ENCODE measurements around the gene PRR5L.
A peak's percentile ranks its signal among the peaks of the same experiment; 100 is the strongest.

Gene PRR5L

DNA sequence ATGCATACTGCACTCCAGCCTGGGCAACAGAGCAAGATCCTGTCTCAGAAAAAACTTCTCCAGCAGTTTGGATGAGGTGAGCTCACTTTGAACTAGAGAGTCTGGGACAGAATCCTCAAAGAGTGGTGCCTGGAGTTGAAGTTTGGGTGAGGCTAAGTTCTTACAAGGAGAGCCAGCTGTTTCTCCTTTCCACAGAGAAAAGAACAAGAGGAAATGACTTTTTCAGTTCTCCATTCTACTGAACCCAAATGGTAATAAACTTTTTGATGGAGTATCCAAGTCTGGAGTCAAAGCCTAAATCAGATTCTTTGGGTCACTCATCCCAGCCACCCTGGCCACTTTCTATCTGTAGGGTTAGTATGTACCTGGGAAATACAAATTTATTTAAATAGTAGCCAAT, 111.3 kb downstream of the PRR5L start:
- DNase-seq, result no peak

GRCh38 chr11:36408498-36409136, 112.5 kb downstream of the PRR5L start:
- peak; percentile 25 for DNase-seq

GRCh38 chr11:36409152-36409816, 113.2 kb downstream of the PRR5L start:
- no peak for DNase-seq

GRCh38 chr11:36411202-36411640, 115.1 kb downstream of the PRR5L start:
- DNase-seq, result no peak

DNA sequence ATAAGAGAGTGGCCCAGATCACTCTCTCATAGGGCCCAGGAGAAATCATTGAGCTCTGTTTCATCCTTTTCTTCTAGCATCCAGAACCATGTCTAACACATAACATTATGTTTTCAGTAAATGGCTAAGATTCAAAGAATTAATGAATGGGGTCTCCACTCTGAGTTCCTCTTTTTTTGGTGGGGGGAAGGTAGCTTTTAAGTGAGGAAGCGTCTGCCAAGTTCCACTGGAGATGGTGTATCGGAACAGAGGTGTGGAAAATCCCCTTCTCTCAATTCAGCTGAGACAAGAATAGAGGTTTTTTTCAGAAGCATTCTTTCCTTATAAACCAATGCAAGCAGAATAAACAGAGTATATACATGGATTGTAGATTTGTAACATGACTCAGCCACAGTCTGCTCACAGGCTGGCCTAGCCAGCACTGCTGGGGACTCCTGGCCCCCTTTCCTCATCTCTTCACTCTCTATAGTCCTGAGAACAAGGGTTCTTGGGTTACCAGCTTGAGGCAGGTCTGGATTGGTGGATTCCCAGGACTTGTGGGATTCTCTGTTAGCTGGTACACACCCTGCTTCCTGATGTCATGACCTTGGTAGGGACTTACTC, 116.8 kb downstream of the PRR5L start:
- no peak for DNase-seq

DNA sequence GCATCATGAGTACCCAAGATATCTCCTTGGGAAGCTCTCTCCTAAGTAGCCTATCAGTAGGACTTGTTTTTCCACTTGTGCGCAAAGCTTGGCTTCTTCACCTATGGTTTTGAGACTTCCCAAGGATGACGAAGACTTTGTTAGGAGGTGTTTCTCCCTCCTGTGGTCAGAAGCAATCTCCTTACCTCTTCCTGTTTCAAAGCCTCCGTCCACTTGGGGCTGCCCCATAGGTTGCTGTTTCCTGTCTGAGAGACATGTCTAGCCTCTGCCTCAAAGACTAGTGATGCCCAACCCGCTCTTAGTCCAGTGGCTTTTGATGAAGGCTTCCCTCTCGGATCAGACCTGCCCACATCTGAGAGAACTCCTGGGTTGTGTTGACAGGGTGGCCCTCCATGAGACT, 121.1 kb downstream of the PRR5L start:
- no peak for DNase-seq

DNA sequence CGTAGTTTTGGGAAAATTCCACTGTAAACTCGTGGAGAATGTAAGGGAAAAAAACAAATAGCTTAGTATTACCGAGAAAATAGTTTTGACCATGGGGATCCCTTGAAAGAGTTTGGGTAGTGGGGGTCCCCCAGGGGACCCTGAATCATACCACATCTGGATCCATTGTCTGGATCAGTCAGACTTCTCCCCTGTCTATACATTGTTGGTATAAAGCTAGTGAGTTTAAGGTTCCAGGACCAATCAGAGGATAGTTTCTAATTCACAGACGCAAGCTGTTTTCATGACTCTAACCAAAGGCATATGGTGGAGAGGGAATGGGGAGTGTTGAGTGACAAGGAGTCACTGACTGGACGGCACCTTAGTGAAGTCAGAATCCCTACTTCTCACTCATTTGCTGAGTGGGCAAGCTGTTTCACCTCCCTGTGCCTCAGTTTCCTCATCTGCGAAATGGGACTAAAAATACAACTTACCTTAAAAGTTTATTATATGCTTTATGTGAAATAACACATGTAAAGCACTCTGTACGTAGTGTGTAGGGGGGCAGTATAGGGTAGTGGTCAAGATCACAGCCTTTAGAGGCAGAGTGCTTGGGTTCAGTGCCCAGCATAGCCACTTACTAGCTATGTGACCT, 123.8 kb downstream of the PRR5L start:
- no peak for DNase-seq

GRCh38 chr11:36421546-36422155, 125.6 kb downstream of the PRR5L start:
- no peak for DNase-seq

GRCh38 chr11:36425561-36426081, 129.5 kb downstream of the PRR5L start:
- DNase-seq, result no peak

- DNase-seq, result no peak
Observed at GRCh38 chr11:36426226-36426848, 130.2 kb downstream of the PRR5L start.

DNA sequence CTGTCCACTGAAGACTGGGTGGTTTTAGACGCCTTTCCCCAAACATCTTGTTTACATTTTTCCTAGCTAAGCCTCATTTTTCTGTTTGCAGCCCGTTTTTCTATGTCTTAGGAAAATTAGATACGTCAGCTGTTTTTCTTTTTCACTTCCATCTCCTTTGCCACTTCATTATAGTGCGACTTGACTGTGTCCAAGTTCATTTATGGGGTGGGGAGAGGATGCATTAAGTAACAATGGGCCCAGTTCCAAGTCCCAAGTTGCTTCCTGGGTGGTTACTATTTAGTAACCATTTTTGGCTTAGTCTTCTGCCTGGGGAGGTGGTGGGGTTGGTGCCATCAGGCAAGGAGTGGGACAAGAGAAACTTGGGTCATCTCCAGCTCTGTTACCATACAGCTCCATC, 131.0 kb downstream of the PRR5L start:
- DNase-seq, result no peak

DNA sequence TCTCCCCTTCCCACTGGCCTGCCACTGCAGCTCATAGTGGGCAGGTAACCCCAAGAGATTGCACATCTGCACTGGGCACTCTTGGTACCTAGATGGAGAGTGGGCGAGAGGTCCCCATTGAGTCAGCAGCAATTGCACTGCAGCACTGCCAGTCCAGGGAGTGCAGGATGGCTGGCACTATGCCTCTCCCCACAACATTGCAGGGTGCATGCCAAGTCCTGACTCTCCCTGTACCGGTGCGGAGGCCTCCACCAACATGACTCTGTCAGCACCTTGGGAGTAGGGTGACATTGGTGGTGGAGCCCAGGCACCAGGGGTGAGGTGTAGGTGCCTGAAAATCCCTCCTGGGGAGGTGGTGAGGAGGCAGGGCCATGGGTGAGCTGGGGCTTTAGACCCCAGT, 131.8 kb downstream of the PRR5L start:
- no peak for DNase-seq

DNA sequence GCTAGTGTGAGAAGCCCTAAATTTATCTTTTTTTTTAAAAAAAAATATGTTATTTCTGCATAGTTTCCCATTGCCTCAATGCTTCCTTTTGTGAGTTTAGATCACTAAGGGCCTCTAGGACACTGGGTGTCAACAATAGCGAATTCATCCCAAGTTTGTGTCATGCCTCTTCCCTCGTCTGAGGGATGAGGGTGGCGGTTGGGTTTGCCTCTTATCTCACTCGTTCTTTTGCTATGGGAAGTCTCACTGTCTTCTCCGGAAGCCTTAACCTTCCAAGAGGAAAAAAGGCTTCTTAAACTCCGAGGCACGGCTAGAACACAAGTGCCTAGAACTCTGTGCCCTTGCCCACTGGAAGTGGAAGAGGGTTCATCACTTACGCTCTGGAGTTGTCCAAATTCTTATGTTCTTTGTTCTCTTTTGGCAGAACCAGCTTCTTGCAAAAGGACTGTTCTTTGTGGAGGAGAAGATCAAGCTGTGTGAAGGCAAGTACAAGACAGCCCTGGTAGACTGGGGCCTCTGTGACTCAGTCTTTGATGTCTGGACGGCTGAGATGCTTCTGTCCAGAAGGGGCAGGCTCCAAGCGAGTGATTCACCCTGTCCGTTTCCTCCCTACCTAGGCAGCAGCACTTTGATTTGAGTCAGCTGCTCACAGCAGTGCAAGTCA, 135.5 kb downstream of the PRR5L start:
- no peak for DNase-seq

DNA sequence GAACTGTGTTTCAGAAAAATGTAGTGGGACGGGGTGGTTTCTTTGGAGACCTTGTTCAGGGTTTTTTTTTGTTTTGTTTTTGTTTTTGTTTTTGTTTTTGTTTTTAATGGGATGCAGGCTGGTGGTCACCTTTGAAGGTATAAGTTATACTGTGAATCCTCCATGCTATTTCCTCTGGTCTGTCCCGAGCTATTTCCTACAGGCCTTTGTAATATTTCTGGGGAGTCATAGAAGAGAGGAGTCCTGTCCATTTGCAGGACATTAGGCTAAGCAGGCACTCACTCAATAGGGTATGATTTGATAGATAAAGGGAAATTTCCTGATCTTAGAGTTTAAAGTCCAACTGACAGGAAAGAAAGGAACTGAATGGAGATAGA, 136.0 kb downstream of the PRR5L start:
- DNase-seq, result no peak

DNA sequence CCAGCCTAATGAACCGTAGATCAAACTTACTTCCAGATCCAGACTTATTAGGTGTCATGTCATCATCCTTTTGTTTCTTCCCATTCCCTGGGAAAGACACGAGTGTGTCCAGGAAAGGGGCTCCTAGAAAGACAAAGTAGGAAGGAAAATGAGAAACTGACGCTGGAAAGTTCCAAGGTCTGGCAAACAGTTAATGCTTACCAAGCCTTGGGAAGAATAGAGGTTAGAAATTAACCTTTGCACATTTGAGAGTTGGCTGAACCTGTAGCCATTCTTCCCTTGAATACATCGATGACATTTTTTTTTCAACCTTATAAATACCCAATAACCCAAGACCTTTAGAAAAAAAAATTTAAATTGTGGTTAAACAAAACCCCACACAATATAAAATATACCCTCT, 136.7 kb downstream of the PRR5L start:
- no peak for DNase-seq

DNA sequence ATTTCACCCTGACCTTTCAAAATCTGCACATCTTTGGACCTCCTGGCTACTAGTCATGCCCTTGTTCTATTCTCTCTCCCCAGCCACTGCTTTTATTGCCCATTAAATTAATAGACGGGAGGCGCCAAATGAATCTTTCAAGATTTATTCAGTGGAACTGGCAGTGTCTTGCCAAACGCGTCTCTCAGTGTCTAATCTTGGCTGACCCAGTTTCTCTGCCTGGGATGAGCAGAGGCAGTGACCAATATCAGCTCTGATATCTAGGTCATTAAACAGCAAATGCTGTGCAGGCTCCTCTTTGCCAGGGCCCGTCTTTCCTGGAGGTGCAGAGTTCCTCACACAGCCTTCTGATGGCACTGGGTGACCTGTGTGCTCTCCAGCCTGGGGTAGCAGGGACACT, 140.0 kb downstream of the PRR5L start:
- peak; percentile 47 for DNase-seq

GRCh38 chr11:36436589-36436988, 140.5 kb downstream of the PRR5L start:
- DNase-seq, result no peak

GRCh38 chr11:36437413-36437812, 141.3 kb downstream of the PRR5L start:
- no peak for DNase-seq

- no peak for DNase-seq
Observed at GRCh38 chr11:36438126-36438525, 142.0 kb downstream of the PRR5L start.

- DNase-seq, result no peak
Observed at GRCh38 chr11:36441610-36442208, 145.6 kb downstream of the PRR5L start.

GRCh38 chr11:36443661-36444060, 147.6 kb downstream of the PRR5L start:
- no peak for DNase-seq

GRCh38 chr11:36446135-36446534, 150.0 kb downstream of the PRR5L start:
- no peak for DNase-seq
